Measurements from ENCODE around the gene CDK5RAP2. TPM values are rescaled to one million over a fixed set of nuclear protein-coding genes. Genes with fewer than 3 reads are reported as not detected.

CDK5RAP2 gene
- total RNA-seq, 1 experiment from 2014 or later, result 50.0 TPM

DNA sequence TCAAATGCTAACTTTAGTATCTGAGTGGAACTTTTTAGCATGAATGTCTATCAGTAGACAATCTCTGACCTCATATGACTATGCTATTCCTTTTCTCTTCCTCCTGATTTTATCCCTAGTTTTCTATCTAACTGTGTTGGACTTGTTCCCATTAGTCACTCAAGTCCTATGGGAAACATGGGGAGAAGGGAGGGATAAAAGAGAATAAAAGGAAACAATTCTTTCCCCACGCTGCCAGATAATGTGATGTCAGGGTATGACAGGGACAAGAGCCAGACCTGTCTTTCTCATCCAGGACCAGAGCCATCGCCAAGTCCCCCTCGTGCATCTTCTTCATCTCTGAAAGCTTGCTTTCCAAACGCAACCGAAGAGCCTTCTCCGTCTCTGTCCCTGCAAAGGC, 43.9 kb downstream of the CDK5RAP2 start:
- Mint-ChIP-seq H3K27me3 (ENCODE audit: insufficient read depth, unreplicated experiment) (no peaks in the 10 kb centered on the region), H3K9me3 (ENCODE audit: unreplicated experiment) (no peaks in the 10 kb centered on the region), H3K4me3 (ENCODE audit: unreplicated experiment) (no peak overlapping the region), H3K36me3 (ENCODE audit: insufficient read depth, unreplicated experiment) (peaks cover 59% of the 10 kb centered on the region), H3K4me1 (ENCODE audit: insufficient read depth, unreplicated experiment) (peaks cover 40% of the 10 kb centered on the region), H3K27ac (ENCODE audit: low read depth, unreplicated experiment) (peak overlapping the region; percentile 89)
- BruUV-seq (replicated peaks), result no TSS peak
- no peak for DNase-seq (ENCODE audit: unreplicated experiment)
- TF ChIP-seq, protein P1, sequence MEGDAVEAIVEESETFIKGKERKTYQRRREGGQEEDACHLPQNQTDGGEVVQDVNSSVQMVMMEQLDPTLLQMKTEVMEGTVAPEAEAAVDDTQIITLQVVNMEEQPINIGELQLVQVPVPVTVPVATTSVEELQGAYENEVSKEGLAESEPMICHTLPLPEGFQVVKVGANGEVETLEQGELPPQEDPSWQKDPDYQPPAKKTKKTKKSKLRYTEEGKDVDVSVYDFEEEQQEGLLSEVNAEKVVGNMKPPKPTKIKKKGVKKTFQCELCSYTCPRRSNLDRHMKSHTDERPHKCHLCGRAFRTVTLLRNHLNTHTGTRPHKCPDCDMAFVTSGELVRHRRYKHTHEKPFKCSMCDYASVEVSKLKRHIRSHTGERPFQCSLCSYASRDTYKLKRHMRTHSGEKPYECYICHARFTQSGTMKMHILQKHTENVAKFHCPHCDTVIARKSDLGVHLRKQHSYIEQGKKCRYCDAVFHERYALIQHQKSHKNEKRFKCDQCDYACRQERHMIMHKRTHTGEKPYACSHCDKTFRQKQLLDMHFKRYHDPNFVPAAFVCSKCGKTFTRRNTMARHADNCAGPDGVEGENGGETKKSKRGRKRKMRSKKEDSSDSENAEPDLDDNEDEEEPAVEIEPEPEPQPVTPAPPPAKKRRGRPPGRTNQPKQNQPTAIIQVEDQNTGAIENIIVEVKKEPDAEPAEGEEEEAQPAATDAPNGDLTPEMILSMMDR (IDR thresholded peaks at IDR 0.05; ENCODE audit: unreplicated experiment), result no peak
- intact Hi-C loops (cut with micrococcal nuclease), result loop anchor here (10.0 kb wide), 1 partner anchor 1081 kb away; no protein-coding TSS in a partner anchor
- ChIA-PET CTCF (interaction anchor here (0.7 to 0.9 kb wide), 2 partner anchors 32 to 81 kb away, joined by 3 read pairs; no protein-coding TSS in a partner anchor), POLR2A (interaction anchor here (1.3 kb wide), 1 partner anchor 9 kb away, joined by 4 read pairs; no protein-coding TSS in a partner anchor)

DNA sequence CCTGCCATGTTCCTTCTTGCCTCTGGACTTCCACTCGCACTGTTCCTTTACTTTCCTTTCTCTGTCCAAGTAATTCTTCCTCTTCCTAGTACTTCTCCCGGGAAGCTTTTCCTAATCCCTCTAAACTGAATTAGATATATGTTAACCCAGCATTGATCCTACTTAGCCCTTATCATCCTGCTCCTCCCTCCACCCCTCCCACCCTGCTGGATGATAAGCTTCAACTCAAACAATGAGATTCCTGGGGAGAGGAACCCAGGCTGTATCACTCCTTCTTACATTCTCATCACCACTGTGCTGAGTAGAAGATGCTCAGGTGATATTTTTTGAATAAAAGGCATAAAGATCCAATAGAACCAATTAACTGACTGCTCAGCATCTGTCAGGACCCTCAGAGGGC, 45.7 kb downstream of the CDK5RAP2 start:
- TF ChIP-seq, protein P1 (IDR thresholded peaks at IDR 0.05; ENCODE audit: unreplicated experiment), result no peak
- POLR2A ChIA-PET, result interaction anchor here (0.8 to 4.2 kb wide), 6 partner anchors 10 to 176 kb away, joined by 3 to 65 read pairs (median 14); no protein-coding TSS in a partner anchor
- DNase-seq (ENCODE audit: unreplicated experiment), result no peak
- Mint-ChIP-seq H3K4me3 (ENCODE audit: unreplicated experiment) (peak overlapping the region; percentile 74), H3K27me3 (ENCODE audit: insufficient read depth, unreplicated experiment) (no peaks in the 10 kb centered on the region), H3K9me3 (ENCODE audit: unreplicated experiment) (no peaks in the 10 kb centered on the region), H3K27ac (ENCODE audit: low read depth, unreplicated experiment) (peak overlapping the region; percentile 89), H3K4me1 (ENCODE audit: insufficient read depth, unreplicated experiment) (peaks cover 40% of the 10 kb centered on the region), H3K36me3 (ENCODE audit: insufficient read depth, unreplicated experiment) (peaks cover 50% of the 10 kb centered on the region)
- no TSS peak for BruUV-seq (replicated peaks)
- CTCF ChIA-PET, result interaction anchor here (0.6 to 3.4 kb wide), 2 partner anchors 9 to 978 kb away, joined by 3 to 25 read pairs; no protein-coding TSS in a partner anchor
- intact Hi-C loops (cut with micrococcal nuclease), result loop anchor here (5.0 to 10.0 kb wide), 2 partner anchors 1079 to 1157 kb away; no protein-coding TSS in a partner anchor

DNA sequence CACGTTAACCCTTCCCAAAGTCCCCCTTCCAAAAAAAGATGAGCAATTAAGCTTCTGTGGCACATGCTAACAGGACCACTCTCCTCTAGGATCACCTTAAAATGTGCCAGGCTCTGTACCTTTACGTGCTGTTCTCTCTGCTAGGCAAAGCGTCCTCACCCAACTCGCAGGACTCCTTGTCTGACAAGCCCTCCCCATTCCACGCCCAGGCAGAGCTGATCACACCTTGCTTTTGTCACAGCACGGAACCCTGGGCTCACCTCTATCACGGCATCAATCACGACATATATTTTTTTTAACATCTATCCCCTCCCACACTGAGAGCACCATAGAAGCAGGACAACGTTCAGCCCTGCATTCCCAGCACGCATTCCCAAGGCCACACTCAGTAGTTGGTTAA, 47.1 kb downstream of the CDK5RAP2 start:
- Mint-ChIP-seq H3K4me3 (ENCODE audit: unreplicated experiment) (peak overlapping the region; percentile 74), H3K4me1 (ENCODE audit: insufficient read depth, unreplicated experiment) (peaks cover 34% of the 10 kb centered on the region), H3K9me3 (ENCODE audit: unreplicated experiment) (no peaks in the 10 kb centered on the region), H3K27me3 (ENCODE audit: insufficient read depth, unreplicated experiment) (no peaks in the 10 kb centered on the region), H3K36me3 (ENCODE audit: insufficient read depth, unreplicated experiment) (peaks cover 48% of the 10 kb centered on the region), H3K27ac (ENCODE audit: low read depth, unreplicated experiment) (peak overlapping the region; percentile 89)
- intact Hi-C loops (cut with micrococcal nuclease), result loop anchor here (5.0 to 10.0 kb wide), 2 partner anchors 1078 to 1156 kb away; no protein-coding TSS in a partner anchor
- TSS peak; percentile 72 for BruUV-seq (replicated peaks)
- CTCF ChIA-PET, result interaction anchor here (0.6 to 7.1 kb wide), 22 partner anchors 9 to 1937 kb away, joined by 3 to 38 read pairs (median 4); no protein-coding TSS in a partner anchor
- DNase-seq (ENCODE audit: unreplicated experiment), result no peak
- POLR2A ChIA-PET, result interaction anchor here (0.6 to 4.2 kb wide), 22 partner anchors 9 to 754 kb away, joined by 3 to 65 read pairs (median 4); partner anchors contain the start of genes CDK5RAP2, FBXW2 and MEGF9
- TF ChIP-seq, protein P1 (IDR thresholded peaks at IDR 0.05; ENCODE audit: unreplicated experiment), result no peak

DNA sequence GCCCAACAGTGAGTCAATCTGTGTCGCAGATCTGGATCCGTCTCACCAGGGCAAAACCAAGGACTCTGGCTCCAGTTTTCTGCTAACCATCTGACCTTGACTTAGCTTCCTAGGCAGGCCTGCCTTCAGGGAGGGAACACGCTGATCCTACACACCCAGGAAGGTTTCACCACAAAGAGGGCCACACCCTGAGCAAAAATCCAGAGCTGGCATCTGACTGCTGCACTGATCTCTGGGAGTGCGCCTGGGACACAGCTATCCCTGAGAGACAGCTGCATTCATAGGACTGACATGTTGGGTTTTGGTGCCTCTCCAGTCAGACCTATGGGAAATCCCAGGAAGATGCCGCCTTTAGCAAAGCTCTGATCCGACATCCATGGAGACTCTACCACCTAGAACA, 47.5 kb downstream of the CDK5RAP2 start:
- CTCF ChIA-PET, result interaction anchor here (0.6 to 7.1 kb wide), 34 partner anchors 9 to 1157 kb away, joined by 3 to 38 read pairs (median 4); no protein-coding TSS in a partner anchor
- H3K27me3 Mint-ChIP-seq (ENCODE audit: insufficient read depth, unreplicated experiment), result no peaks in the 10 kb centered on the region
- TF ChIP-seq, protein P1 (IDR thresholded peaks at IDR 0.05; ENCODE audit: unreplicated experiment), result no peak
- H3K4me1 Mint-ChIP-seq (ENCODE audit: insufficient read depth, unreplicated experiment), result peaks cover 33% of the 10 kb centered on the region
- intact Hi-C loops (cut with micrococcal nuclease), result loop anchor here (5.0 to 10.0 kb wide), 2 partner anchors 1078 to 1155 kb away; no protein-coding TSS in a partner anchor
- no peaks in the 10 kb centered on the region for H3K9me3 Mint-ChIP-seq (ENCODE audit: unreplicated experiment)
- peak overlapping the region; percentile 74 for H3K4me3 Mint-ChIP-seq (ENCODE audit: unreplicated experiment)
- BruUV-seq (replicated peaks), result no TSS peak
- H3K27ac Mint-ChIP-seq (ENCODE audit: low read depth, unreplicated experiment), result peak overlapping the region; percentile 89
- H3K36me3 Mint-ChIP-seq (ENCODE audit: insufficient read depth, unreplicated experiment), result peaks cover 50% of the 10 kb centered on the region
- POLR2A ChIA-PET, result interaction anchor here (0.6 to 4.2 kb wide), 25 partner anchors 8 to 755 kb away, joined by 3 to 65 read pairs (median 4); partner anchors contain the start of genes CDK5RAP2 and FBXW2
- DNase-seq (ENCODE audit: unreplicated experiment), result peak; percentile 96
